HG02798 (cell line): ENCODE measurements around the gene ZNF385B.
"Not testable (repeated sequence)": the region's sequence is repeated elsewhere in the genome, so short reads cannot be mapped to it uniquely, and the experiment has no call there.

Source experiments
- ATAC-seq: cut with Tn5 transposase; IDR thresholded peaks from one replicate; pipeline ENCODE4 v1.9.1; 2021; ENCODE audit warnings: mild to moderate bottlenecking; ENCODE audit not compliant: unreplicated experiment, poor library complexity

Gene ZNF385B

DNA sequence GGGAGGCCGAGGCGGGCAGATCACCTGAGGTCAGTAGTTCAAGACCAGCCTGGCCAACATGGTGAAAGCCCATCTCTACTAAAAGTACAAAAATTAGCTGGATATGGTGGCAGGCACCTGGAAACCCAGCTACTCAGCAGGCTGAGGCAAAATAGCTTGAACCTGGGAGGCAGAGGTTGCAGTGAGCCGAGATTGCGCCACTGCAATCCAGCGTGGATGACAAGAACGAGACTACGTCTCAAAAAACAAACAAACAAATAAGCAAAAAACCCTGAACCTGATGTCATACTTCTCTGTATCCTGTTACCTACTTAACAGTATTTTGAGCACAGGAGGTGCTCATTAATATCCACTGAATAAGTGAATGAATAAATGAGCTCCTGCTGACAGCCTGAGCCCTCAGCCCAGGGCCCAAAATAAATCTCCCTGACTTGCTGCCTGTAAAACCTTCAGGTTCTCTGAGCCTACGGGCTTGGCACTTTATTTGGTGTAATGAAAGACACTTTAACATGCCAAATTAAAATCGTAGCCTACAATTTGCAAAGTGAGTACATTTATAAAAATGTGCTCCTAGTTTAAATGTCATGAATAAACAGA, 215.1 kb downstream of the ZNF385B start:
- no peak for ATAC-seq

- ATAC-seq = no peak
These were observed 216.4 kb downstream of the ZNF385B start for GRCh38 chr2:179645047-179645446.

DNA sequence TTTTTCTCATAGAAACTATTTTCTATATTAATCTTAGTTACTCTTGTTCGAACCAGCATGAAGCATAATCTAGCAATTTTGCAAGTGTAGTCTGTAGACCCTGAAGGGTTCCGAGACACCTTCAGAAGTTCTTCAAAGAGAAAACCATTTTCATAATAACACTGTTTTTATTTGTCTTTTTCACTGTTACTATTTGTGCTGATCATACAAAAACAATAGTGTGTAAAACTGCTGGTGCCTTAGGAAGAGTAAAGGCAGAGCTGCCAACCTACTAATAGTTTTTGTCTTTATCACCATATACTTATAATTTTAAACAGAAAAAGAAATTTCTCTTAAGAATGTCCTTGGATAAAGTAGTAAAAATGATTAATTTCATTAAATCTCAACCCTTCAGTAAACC, 218.9 kb downstream of the ZNF385B start:
- ATAC-seq = no peak

DNA sequence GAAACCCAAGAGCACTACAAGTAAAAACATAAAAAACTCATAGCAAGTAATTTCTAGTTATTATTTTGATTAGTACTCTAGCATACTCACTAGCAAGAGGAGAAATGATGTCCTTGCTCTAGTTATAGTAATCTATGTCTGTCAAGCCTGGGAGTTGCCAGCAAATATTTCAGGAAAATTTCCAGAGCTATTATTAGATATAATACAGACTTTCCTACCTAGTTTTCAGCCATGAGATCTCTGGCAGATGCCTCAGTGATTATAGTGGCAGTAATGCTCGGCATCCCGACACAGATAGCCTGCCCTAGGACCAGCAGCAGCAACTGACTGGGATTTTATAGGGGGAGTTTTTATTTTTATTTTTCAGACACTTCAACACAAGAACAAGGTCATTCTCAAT, 224.4 kb downstream of the ZNF385B start:
- ATAC-seq = no peak

- no peak for ATAC-seq
These were observed 225.1 kb downstream of the ZNF385B start for GRCh38 chr2:179636100-179636980.

DNA sequence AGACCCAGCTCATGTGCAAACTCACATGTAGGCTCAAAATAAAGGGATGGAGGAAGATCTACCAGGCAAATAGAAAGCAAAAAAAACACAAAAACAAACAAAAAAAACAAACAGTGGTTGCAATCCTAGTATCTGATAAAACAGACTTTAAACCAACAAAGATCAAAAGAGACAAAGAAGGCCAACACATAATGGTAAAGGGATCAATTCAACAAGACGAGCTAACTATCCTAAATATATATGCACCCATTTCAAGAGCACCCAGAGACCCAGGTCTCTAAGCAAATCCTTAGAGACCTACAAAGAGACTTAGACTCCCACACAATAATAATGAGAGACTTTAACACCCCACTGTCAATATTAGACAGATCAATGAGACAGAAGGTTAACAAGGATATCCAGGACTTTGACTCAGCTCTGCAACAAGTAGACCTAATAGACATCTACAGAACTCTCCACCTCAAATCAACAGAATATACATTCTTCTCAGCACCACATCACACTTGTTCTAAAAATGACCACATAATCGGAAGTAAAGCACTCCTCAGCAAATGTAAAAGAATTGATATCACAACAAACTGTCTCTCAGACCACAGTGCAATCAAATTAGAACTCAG, 229.5 kb downstream of the ZNF385B start:
- ATAC-seq = not testable (repeated sequence)

GRCh38 chr2:179629776-179630175, 231.6 kb downstream of the ZNF385B start:
- ATAC-seq = not testable (repeated sequence)

DNA sequence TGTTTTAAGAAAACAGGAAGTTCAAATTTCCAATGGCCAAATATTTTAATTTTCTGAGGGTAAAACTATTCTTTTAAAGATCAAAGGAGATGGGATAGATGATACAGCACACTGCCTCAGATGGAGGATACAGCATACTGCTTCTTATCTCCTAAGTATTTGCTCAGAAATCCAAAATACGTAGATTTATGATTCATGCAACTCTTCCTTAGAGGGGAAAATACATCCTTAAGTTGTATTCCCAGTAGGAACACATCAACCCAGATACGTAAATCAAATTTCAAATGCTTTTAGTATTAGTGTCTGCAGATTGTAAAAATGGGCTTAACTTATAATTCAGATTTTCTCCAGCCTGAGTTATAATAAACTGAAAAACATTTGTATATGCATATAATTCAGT, 235.2 kb downstream of the ZNF385B start:
- ATAC-seq = no peak

DNA sequence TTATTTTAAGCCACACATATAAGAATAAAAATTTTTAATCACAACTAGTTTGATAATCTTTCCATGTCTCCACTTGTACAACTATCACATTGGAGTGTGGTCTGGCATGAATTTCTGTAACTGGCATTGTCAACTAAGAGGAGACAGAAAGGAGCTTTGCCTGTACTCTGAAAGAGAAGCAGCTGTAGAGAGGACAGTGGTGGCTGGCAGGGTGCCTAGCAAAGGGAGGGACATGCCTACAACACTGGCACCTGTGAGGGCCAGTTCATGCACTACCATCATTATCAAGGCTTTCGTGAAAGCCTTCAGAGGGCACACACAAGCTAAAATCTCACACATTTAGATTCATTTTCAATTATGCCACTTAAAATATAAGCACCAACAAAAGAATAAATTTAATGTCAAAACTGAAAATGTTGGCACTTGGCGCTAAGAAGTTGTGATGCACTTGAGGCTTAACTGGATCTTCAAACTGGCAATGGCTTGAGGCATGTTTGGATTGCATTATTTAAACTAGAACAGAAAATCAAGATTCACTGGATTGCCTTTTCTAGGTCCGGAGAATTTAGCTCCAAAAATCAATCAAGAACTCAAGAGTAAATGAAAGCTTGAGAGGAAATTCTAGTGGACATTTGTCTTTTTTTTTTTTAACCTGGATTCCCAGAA, 238.6 kb downstream of the ZNF385B start:
- no peak for ATAC-seq

- ATAC-seq = no peak
These were observed 239.3 kb downstream of the ZNF385B start for GRCh38 chr2:179622112-179622511.

GRCh38 chr2:179619947-179620467, 241.4 kb downstream of the ZNF385B start:
- no peak for ATAC-seq

DNA sequence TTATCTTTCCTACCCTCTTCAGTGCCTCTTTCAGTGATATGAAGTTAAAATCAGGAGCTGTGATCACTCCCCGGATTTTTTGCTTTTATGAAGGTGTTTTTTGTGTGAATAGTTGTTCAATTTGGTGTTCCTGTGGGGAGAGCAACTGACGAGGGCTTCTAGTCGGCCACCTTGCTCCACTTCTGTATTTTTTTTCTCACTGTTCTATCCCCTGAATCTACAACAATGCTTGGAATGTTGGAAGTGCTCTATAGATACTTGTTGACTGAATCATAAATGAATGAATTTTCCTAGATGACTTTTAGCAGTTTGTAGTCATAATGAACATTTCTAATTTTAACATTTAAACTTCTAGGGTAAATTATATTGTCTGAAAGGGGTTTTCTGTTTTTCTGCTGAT, 247.3 kb downstream of the ZNF385B start:
- ATAC-seq = no peak

- ATAC-seq = no peak
These were observed 247.7 kb downstream of the ZNF385B start for GRCh38 chr2:179613701-179614100.

GRCh38 chr2:179613299-179613651, 248.1 kb downstream of the ZNF385B start:
- no peak for ATAC-seq

DNA sequence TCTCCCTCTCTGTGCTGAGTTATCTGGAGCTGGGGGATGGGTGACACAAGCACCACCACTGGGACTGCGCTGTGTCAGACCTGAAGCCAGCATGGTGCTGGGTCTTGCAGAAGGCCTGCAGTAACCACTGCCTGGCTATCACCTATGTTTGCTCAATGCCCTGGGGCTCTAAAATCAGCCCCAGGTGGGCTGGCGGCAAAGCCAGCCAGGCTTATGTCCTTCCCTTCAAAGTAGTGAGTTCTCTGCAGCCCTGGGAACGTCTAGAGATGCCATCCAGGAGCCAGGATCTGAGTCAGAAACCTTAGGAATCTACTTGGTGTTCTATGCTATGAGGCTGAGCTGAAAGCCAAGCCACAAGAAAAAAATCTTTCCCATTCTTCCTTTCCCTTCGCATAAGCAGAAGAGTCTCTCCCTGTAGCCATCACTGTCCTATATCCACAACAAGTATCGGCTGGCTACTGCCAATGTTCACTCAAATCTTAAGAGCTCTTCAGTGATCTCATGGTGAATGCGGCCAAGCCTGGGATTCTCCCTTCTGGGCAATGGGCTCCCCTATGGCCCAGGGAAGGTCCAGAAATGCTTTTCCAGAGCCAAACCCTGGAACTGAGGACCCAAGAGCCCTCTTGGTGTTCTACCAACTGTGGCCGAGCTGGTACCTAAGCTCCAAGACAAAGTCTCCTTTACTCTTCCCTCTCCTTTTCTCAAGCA, 248.7 kb downstream of the ZNF385B start:
- no peak for ATAC-seq

DNA sequence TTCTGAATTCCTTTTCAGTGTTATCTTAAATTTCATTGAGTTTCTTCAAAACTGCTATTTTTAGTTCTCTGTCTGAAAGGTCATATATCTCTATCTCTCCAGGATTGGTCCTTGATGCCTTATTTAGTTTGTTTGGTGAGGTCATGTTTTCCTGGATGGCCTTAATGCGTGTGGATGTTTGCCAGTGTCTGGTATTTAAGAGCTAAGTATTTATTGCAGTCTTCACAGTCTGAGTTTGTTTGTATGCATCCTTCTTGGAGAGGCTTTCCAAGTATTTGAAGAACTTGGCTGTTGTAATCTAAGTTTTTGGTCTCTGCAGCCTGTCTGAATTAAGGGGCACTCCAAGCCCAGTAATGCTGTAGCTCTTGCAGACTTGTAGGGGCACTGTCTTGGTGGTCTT, 249.3 kb downstream of the ZNF385B start:
- no peak for ATAC-seq

GRCh38 chr2:179606141-179606540, 255.3 kb downstream of the ZNF385B start:
- ATAC-seq = no peak

DNA sequence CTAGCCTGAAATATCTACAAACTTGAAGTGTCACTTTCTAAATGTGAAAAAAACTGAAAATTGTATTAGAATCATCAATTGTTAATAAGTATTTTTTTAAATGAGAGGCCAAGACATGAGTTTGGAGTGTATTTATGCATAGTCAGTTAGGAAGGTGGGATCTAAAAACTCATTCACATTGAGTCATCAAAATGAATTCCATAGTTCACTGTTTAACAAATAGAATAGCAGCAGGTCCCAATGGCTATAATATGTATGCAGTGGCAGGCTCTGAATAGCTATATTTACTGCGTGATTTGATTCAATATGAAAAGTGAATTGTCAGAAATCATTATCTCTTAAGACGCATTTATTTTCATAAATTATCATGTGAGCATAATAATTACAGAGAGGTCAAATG, 256.1 kb downstream of the ZNF385B start:
- ATAC-seq = no peak

- no peak for ATAC-seq
These were observed 256.8 kb downstream of the ZNF385B start for GRCh38 chr2:179604598-179604997.

DNA sequence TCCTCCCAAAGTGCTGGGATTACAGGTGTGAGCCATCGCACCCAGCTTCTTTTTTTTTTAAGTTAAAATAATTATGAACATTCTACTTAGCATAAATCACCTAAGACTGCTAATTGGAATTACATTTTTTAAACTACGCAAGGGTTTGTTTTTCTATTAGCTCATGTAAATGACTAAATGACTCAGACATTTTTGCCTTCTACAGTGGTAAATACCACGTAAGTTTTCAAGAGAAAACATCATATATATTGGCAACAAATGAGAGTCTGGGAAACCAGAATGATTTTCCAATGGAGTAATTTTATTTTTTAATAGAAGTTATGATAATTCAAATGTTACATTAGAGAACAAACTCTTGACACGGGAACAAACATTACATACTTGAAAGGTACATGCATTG, 259.0 kb downstream of the ZNF385B start:
- no peak for ATAC-seq
